ENCODE measurements around the gene IL17RB.

Gene IL17RB

GRCh38 chr3:53803124-53803815 lies 43.1 kb upstream of the IL17RB start:
- TF ChIP-seq CTCF (IDR thresholded peaks at IDR 0.05) = no peak

DNA sequence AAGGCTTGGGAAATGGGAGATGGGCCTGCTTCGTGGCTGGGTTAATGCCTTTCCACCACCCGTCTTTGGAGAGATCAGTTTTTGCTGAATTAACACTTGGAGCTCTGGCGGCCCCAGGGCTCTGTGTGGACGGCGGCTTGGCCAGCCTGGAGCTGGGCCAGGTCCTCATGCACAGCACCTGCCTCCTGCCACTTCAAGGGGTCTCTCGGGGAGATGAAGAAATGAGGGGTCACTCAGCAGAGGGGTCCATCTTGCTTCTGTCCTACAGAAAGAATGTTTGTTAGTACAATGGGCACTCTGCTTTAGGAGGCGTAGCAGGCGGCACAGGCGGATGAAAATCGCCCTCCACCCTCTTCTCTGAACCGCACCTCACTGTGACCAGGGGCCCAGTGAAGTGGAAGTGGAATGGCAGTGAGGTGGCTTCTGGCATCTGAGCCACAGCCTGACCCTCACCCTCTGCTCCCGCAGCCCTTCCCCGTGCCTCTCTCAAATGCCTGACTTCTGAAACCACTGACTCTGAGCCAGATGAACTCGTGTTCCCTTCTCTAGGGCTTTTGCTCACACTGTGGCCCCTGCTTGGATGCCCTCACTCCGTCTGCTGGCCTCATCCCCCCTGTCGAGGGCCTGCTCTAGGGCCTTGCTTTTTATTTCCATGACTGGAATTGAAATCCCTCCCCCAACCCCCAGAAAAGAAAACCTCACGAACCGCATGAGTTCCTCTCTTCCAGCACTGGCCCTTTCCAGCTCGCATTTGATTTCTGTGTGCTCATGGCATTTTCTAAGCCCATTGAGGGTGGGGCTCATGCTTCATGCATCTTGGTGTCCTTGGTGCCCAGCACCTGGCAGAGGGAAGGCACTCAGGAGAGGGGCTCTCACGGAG lies 42.3 kb upstream of the IL17RB start:
- TF ChIP-seq CTCF (IDR thresholded peaks at IDR 0.05) = no peak

GRCh38 chr3:53804697-53805462 lies 41.5 kb upstream of the IL17RB start:
- no peak for TF ChIP-seq CTCF (IDR thresholded peaks at IDR 0.05)

DNA sequence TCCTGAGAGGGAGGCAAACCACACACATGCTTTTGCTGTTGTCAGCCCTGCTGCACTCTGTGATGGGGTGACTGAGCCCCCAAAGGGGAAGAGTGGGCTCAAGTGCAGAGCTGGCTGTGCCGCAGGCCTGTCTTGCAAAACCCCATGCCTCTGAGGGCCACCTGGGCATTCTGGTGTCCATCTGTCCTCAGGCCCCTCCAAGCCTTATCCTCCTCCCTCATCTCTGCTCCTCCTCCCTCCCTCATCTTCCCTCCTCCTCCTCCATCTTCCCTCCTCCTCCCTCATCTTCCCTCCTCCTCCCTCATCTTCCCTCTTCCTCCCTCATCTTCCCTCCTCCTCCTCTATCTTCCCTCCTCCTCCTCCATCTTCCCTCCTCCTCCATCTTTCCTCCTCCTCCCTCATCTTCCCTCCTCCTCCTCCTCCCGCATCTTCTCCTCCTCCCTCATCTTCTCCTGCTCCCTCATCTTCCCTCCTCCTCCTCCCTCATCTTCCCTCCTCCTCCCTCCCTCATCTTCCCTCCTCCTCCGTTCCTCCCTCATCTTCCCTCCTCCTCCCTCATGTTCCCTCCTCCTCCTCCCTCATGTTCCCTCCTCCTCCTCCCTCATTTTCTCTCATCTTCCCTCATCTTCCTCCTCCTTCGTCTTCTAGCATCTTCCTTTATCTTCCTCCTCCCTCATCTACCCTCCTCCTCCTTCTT lies 40.8 kb upstream of the IL17RB start:
- no peak for TF ChIP-seq CTCF (IDR thresholded peaks at IDR 0.05)

DNA sequence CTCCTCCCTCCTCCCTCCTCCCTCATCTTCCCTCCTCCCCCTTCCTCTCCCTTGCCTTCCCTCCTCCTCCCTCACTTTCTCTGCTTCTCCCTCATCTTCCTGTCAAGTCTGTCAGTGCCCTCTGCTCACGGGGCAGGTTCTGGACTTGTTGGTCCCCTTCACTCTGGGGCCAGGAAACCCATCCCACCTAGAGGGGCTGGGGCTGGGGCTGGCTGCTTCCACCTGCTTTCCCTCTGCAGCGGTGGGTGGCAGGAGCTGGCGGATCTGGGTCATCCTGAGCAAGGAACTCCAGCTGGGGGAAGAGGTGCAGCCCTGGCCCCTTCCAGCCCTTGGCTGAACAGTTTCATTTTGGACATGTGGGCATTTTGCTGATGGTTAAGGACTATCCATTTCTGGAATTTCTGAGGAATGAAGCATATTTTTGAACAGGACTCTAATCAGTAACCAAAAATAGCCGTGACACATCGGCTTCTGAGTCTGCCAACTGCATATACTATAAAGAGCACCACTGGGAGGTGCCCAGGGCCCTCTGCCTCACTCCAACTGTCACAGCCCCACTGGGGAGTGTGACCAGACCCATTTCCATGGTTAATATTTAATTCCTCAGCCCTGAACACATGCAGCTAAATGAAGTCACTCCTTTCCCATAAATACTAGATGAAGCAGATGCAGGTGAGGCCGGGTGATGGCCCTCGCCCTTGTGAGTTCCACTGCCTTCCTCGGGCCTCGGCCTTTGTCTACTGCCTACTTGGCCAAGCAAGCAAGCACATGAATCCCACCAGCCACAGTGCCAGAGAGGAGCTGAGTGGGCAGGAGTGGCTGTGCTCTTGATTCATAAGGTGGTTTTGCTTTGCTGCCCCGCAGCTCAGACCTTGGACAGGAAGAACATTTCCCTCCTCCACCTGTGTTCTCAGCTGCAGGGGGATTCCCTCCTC lies 39.9 kb upstream of the IL17RB start:
- TF ChIP-seq CTCF (IDR thresholded peaks at IDR 0.05) = no peak

DNA sequence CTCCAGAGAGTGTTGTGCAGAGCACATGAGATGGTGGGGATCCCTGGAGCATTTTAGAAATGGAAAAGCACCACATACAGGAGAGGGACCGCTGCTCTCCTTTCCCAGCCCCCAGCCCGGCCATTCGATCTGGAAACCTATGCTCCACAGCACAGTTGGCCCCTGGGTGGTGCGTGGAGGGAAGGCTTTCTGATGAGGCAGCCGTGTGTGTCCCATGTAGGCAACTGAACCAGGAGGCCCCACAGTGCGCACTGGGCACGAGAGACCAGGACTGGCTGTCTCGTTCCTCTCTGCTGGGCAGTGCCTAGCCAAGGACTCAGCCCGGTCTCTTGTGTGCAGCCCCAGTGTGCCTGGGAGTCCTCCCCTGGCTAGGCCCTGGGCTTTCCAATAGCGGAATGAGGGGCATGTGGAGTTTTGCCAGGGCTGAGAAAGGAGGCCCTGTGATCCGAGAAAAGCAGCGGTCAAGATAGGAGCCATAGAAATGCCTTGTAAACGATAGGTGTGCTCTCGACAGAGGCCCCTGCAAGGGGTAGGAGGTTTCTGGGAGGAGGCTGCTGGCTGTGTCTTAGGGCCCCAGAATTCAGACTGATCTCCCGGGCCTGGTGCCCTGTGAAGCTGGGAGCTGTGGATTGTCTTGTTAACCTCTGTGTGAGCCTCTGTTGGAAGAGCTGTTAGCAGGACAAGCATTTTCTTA lies 39.1 kb upstream of the IL17RB start:
- TF ChIP-seq CTCF (IDR thresholded peaks at IDR 0.05) = no peak
